Activated CD8-positive, alpha-beta T cell treated with anti-CD3 and anti-CD28 coated beads, Interleukin-2, amount 10 ng/mL, durations not matched to agents 7 days and 5 days (primary cell): ENCODE measurements around the gene UTP18. TPM values are rescaled to one million over a fixed set of nuclear protein-coding genes. Genes with fewer than 3 reads are reported as not detected.
"Not testable (repeated sequence)": the region's sequence is repeated elsewhere in the genome, so short reads cannot be mapped to it uniquely, and the experiment has no call there.

ENCODE experiments used
- ATAC-seq: fragments of 150-1000 bp; cut with Tn5 transposase; one replicate; pipeline ENCODE4 v1.10.0; 2021; ENCODE audit warnings: moderate library complexity
- CTCF ChIA-PET: fragments of 350-600 bp; sonication (Branson Sonifier 250); formaldehyde crosslinking; loops from one replicate; lab custom pipeline; 2021; ENCODE audit warnings: antibody characterized with exemption; lab: Charles Lee
- POLR2A ChIA-PET: fragments of 350-600 bp; sonication (Branson Sonifier 250); formaldehyde crosslinking; loops from one replicate; lab custom pipeline; 2021; ENCODE audit warnings: antibody characterized with exemption; lab: Charles Lee
- DNase-seq: peaks from one replicate; pipeline ENCODE4 v3.0.0-alpha.2; 2020
- H3K27ac Mint-ChIP-seq: one replicate; pipeline ENCODE4 v1.8.0; 2021; ENCODE audit warnings: mild to moderate bottlenecking, mixed read lengths
- H3K27me3 Mint-ChIP-seq: one replicate; pipeline ENCODE4 v1.8.0; 2021; ENCODE audit warnings: low read depth, mixed read lengths
- H3K36me3 Mint-ChIP-seq: one replicate; pipeline ENCODE4 v1.8.0; 2021; ENCODE audit warnings: low read depth, mixed read lengths
- H3K4me1 Mint-ChIP-seq: one replicate; pipeline ENCODE4 v1.8.0; 2021; ENCODE audit warnings: low read depth, mixed read lengths
- H3K4me3 Mint-ChIP-seq: one replicate; pipeline ENCODE4 v1.8.0; 2021; ENCODE audit warnings: mild to moderate bottlenecking, mixed read lengths
- H3K9me3 Mint-ChIP-seq: one replicate; pipeline ENCODE4 v1.8.0; 2022; ENCODE audit warnings: mixed read lengths; ENCODE audit not compliant: insufficient read depth
- total RNA-seq, 2 experiments: library from RNA; stranded (reverse); gene quantifications; one replicate each; pipeline ENCODE4 v1.2.3, GENCODE V29; 2021

The UTP18 gene
- total RNA-seq, 2 experiments from 2014 or later: 47.4 to 52.1 TPM

DNA sequence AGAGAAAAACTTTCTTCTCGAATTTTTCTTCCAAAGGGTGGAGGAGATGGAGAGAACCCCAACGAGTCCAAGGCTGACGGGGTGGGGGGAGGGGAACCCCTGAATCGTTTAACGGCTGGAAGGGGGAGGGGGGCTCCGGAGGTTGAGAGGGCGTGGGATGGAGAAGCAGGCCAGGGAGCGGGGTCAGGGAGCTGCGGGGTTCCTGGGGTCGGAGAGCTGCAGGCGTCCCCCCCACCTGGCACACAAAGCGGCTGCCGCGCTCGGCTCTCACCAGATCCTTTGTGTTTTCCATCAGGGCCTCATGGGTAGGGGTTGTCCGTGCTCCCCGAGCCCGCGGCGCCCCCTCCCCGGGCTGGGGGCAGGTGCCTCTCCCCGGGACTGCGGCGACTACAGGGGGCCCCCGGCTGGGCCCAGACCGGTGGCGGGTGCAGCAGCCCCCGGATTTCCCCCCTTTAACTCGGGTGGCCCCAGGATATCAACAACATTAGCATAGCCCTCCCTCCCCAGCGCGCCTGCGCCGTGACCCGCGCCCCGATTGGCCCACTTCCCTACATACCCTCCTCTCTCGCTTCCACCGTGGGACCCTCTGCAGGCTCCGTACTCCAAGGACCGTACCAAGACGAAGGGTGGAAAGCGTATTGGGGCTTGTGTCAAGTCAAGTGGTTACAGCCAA, 646 bp upstream of the UTP18 start, which contains the start of gene MBTD1:
Gene MBTD1, minus strand, starts transcription at position 486 of the 673 bp plus-strand sequence. CDS start 34,888 bp downstream, outside the sequence.
- peak within 1 kb of the TSS; percentile 99 for H3K27ac Mint-ChIP-seq
- H3K36me3 Mint-ChIP-seq: peaks cover 42% of the 10 kb centered on the region
- no peaks in the 10 kb centered on the region for H3K9me3 Mint-ChIP-seq
- ATAC-seq: peak; percentile 90
- peak within 1 kb of the TSS; percentile 88 for H3K4me3 Mint-ChIP-seq
- POLR2A ChIA-PET: interaction anchor here (2.3 kb wide), 1 partner anchor 139 kb away, joined by 8 read pairs; the partner anchor contains the start of gene SPAG9
- peaks cover 60% of the 10 kb centered on the region for H3K4me1 Mint-ChIP-seq
- H3K27me3 Mint-ChIP-seq: no peaks in the 10 kb centered on the region
- CTCF ChIA-PET: interaction anchor here (1.0 kb wide), 1 partner anchor 26 kb away, joined by 3 read pairs; no protein-coding TSS in a partner anchor
- peak; percentile 98 for DNase-seq

DNA sequence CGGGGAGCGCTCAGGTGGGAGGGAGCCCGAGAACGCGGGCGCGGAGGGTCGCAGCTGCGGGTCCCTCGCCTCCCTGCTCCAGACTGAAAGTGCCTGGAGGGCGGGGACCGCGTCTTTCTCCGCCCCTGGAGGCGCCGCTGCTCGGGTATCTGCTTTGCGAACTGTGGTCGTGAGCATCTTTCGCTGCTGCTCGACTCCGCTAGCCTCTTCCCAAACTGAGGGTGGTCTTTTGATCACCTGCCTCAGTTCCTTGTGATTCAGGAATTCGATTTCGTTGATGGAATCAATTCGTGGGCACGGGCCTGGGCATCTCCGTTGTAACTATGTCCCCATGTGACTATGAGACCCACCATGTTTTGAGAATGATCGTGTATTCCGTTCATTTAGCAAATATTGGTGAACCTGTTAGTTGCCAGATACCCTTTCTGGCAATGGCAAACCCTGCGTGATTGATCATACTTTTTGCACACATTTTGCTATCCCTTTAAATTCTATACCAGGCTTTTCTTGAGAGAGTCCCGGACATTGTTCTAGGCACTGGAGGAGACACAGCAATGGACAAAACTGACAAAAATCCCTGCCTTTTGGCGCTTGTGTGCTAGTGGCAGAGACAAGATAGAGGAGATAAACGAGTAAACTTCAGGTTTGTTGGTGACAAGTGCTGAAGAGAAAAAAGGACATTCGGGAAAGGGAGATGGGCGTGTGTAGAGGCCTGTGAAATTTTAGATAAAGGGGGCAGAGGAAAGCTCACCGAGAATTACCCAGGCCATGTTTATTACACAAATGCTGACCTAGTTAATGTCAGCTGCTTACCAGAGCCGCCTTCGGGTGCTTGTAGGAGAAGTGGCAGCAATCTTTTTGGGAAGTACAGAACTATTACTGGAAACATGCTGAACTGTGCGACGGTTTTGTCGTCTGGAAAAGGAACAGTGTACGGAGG, 948 bp downstream of the UTP18 start:
- Mint-ChIP-seq H3K9me3 (no peaks in the 10 kb centered on the region), H3K4me1 (peaks cover 55% of the 10 kb centered on the region), H3K4me3 (peak overlapping the region; percentile 88), H3K36me3 (peaks cover 43% of the 10 kb centered on the region), H3K27ac (peak overlapping the region; percentile 99), H3K27me3 (no peaks in the 10 kb centered on the region)
- DNase-seq: no peak
- POLR2A ChIA-PET: interaction anchor here (1.1 to 2.3 kb wide), 4 partner anchors 12 to 141 kb away, joined by 4 to 8 read pairs (median 4); partner anchors contain the start of genes NME1 and SPAG9
- CTCF ChIA-PET: interaction anchor here (0.7 to 1.7 kb wide), 3 partner anchors 10 to 108 kb away, joined by 3 to 5 read pairs (median 3); partner anchors contain the start of gene NME1
- no peak for ATAC-seq

- peaks cover 44% of the 10 kb centered on the region for H3K4me1 Mint-ChIP-seq
- ATAC-seq: no peak
- no peak overlapping the region for H3K4me3 Mint-ChIP-seq
- H3K27ac Mint-ChIP-seq: no peak overlapping the region
- no peaks in the 10 kb centered on the region for H3K9me3 Mint-ChIP-seq
- POLR2A ChIA-PET: no interaction called here
- peaks cover 47% of the 10 kb centered on the region for H3K36me3 Mint-ChIP-seq
- CTCF ChIA-PET: interaction anchor here (1.7 kb wide), 1 partner anchor 8 kb away, joined by 5 read pairs; no protein-coding TSS in a partner anchor
- no peak for DNase-seq
- no peaks in the 10 kb centered on the region for H3K27me3 Mint-ChIP-seq
These were observed 2.7 kb downstream of the UTP18 start for GRCh38 chr17:51263006-51263405.

DNA sequence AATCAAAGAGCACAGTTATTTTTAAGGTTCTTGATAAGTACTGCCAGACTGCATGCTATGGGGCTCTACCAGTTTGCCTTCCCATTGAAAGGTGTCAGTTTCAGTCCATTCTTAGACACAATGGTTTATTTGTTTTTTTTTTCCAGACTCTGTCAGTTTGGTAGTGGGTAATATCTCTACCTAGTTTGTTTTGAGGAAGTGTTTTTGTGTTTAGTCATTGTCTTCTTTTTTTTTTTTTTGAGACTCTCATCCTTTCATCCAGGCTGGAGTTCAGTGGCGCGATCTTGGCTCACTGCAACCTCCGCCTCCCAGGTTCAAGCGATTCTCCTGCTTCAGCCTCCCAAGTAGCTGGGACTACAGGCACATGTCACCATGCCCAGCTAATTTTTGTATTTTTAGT, 4.1 kb downstream of the UTP18 start:
- peaks cover 50% of the 10 kb centered on the region for H3K36me3 Mint-ChIP-seq
- ATAC-seq, CTCF ChIA-PET, H3K27me3 Mint-ChIP-seq, H3K27ac Mint-ChIP-seq, DNase-seq, H3K9me3 Mint-ChIP-seq, H3K4me3 Mint-ChIP-seq, POLR2A ChIA-PET: not testable (repeated sequence)
- H3K4me1 Mint-ChIP-seq: peaks cover 30% of the 10 kb centered on the region

GRCh38 chr17:51269991-51270390, 9.6 kb downstream of the UTP18 start:
- no peak overlapping the region for H3K27ac Mint-ChIP-seq
- peaks cover 7% of the 10 kb centered on the region for H3K4me1 Mint-ChIP-seq
- ATAC-seq (no peak), DNase-seq (no peak)
- ChIA-PET CTCF (no interaction called here), POLR2A (no interaction called here)
- H3K9me3 Mint-ChIP-seq: no peaks in the 10 kb centered on the region
- H3K4me3 Mint-ChIP-seq: no peak overlapping the region
- H3K27me3 Mint-ChIP-seq: no peaks in the 10 kb centered on the region
- peaks cover 51% of the 10 kb centered on the region for H3K36me3 Mint-ChIP-seq

DNA sequence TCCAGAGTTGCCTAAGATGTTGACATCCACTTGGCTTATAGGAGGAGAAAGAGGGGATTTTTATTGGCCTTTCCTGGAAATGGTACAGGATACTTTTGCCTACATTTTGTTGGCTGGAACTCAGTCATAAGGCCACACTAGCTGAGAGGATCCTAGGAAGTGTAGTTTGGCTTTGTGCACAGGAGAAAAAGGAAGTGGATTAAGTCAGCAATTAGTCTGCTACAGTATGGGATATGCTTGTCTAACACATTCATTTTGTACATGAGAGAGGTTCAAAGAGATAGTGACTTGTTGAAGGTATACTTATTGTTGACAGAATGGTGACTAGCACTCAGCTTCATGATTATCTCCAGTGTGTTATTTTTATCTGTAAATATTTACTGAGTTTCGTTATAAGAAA, 10.3 kb downstream of the UTP18 start:
- no peak for DNase-seq
- Mint-ChIP-seq H3K27ac (no peak overlapping the region), H3K27me3 (no peaks in the 10 kb centered on the region), H3K4me1 (peaks cover 7% of the 10 kb centered on the region), H3K36me3 (peaks cover 53% of the 10 kb centered on the region), H3K9me3 (no peaks in the 10 kb centered on the region), H3K4me3 (no peak overlapping the region)
- no peak for ATAC-seq
- ChIA-PET POLR2A (interaction anchor here (0.6 kb wide), 1 partner anchor 11 kb away, joined by 6 read pairs; no protein-coding TSS in a partner anchor), CTCF (interaction anchor here (1.1 to 1.6 kb wide), 2 partner anchors 9 to 15 kb away, joined by 5 read pairs; no protein-coding TSS in a partner anchor)

- CTCF ChIA-PET: interaction anchor here (0.8 to 1.4 kb wide), 4 partner anchors 16 to 189 kb away, joined by 3 to 4 read pairs (median 3); no protein-coding TSS in a partner anchor
These were observed 12.5 kb downstream of the UTP18 start for GRCh38 chr17:51272812-51273211.

DNA sequence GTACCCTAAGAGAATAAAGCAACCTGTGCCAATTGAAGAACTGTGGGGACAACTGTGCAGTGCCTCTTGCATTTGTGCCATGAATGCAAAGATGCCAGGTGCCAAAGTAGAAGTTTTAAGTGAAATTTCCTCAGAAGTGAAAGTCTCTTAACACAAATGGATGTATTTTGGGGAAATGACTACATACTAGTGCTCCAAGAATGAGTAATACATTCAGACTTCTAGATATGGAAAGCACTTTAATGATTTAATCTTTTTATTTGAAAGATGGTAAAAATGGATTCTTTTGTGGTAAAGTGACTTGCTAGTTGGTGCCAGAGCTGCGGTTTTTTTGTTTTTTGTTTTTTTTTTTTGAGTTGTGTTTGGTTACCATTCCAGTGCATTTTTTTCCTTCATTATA, 15.0 kb downstream of the UTP18 start:
- POLR2A ChIA-PET: no interaction called here
- H3K9me3 Mint-ChIP-seq: no peaks in the 10 kb centered on the region
- H3K36me3 Mint-ChIP-seq: peaks cover 52% of the 10 kb centered on the region
- ATAC-seq (no peak), DNase-seq (no peak)
- no peak overlapping the region for H3K4me3 Mint-ChIP-seq
- H3K27ac Mint-ChIP-seq: no peak overlapping the region
- H3K4me1 Mint-ChIP-seq: no peaks in the 10 kb centered on the region
- no peaks in the 10 kb centered on the region for H3K27me3 Mint-ChIP-seq
- CTCF ChIA-PET: no interaction called here

More at GRCh38 chr17:51272812-51273211, 12.5 kb downstream of the UTP18 start:
- peaks cover 55% of the 10 kb centered on the region for H3K36me3 Mint-ChIP-seq
- H3K4me3 Mint-ChIP-seq: no peak overlapping the region
- POLR2A ChIA-PET: interaction anchor here (1.5 kb wide), 1 partner anchor 12 kb away, joined by 5 read pairs; the partner anchor contains the start of gene UTP18
- ATAC-seq: no peak
- H3K27ac Mint-ChIP-seq: no peak overlapping the region
- no peaks in the 10 kb centered on the region for H3K27me3 Mint-ChIP-seq
- H3K4me1 Mint-ChIP-seq: peaks cover 4% of the 10 kb centered on the region
- no peaks in the 10 kb centered on the region for H3K9me3 Mint-ChIP-seq
- DNase-seq: no peak

DNA sequence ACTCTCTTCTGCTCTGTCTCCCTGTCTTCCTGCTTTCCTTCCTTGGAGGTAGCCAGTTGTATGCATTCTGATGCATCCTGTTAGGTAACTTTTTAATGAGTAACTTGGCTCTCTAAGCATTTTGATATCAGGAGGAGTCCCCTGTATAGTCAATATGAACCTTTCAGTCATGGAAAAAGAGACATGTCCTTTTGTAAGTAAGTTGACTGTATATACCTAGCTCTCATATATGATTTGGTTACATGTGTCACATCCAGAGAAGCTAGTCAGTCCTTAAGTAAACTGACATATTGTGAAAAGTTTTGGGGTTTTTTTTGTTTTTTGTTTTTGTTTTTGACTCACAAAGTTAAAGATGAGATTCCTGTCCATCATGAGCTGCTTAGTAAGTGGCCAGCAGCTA, 18.8 kb downstream of the UTP18 start:
- Mint-ChIP-seq H3K4me3 (no peak overlapping the region), H3K27ac (no peak overlapping the region), H3K4me1 (no peaks in the 10 kb centered on the region), H3K27me3 (no peaks in the 10 kb centered on the region), H3K36me3 (peaks cover 54% of the 10 kb centered on the region), H3K9me3 (no peaks in the 10 kb centered on the region)
- DNase-seq: no peak
- ATAC-seq: no peak
- CTCF ChIA-PET: no interaction called here
- POLR2A ChIA-PET: interaction anchor here (0.9 kb wide), 1 partner anchor 18 kb away, joined by 4 read pairs; no protein-coding TSS in a partner anchor

- Mint-ChIP-seq H3K36me3 (peaks cover 49% of the 10 kb centered on the region), H3K27ac (no peak overlapping the region), H3K4me3 (no peak overlapping the region), H3K9me3 (no peaks in the 10 kb centered on the region), H3K4me1 (no peaks in the 10 kb centered on the region), H3K27me3 (no peaks in the 10 kb centered on the region)
- ATAC-seq: no peak
- ChIA-PET POLR2A (no interaction called here), CTCF (interaction anchor here (4.3 kb wide), 1 partner anchor 10 kb away, joined by 25 read pairs; no protein-coding TSS in a partner anchor)
- DNase-seq: no peak
These were observed 27.1 kb downstream of the UTP18 start for GRCh38 chr17:51287412-51287811.

DNA sequence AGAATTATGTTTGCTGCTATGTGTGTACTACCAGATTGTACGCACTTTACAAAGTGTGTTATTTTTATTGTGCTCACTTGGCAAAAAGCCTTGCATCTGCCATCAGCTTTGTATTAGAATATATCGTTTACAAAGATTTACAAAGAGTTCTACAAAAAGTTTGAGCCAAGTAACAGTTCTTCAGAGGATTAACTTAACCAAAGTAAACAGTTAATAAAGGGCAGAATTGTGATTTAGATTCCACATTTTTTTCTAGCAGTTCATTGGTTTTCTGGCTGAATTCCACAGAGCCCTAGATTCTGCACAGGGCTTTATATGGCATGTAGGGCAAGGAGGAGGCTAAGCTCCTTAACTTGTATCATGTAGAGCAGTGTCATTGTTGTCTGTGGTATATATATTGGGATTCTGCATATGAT, 29.4 kb downstream of the UTP18 start:
- Mint-ChIP-seq H3K36me3 (peaks cover 59% of the 10 kb centered on the region), H3K27me3 (no peaks in the 10 kb centered on the region), H3K4me3 (no peak overlapping the region), H3K4me1 (no peaks in the 10 kb centered on the region), H3K9me3 (no peaks in the 10 kb centered on the region), H3K27ac (no peak overlapping the region)
- CTCF ChIA-PET: interaction anchor here (4.3 kb wide), 1 partner anchor 8 kb away, joined by 25 read pairs; no protein-coding TSS in a partner anchor
- POLR2A ChIA-PET: no interaction called here
- no peak for DNase-seq
- ATAC-seq: no peak
